Middle frontal gyrus (tissue), 1 donor: ENCODE measurements around the gene WWTR1.

Experiments used
- DNase-seq: peaks from one replicate; pipeline ENCODE4 v3.0.0-alpha.2; 2015; ENCODE audit warnings: low spot score; ENCODE audit errors: extremely low spot score

The WWTR1 gene

DNA sequence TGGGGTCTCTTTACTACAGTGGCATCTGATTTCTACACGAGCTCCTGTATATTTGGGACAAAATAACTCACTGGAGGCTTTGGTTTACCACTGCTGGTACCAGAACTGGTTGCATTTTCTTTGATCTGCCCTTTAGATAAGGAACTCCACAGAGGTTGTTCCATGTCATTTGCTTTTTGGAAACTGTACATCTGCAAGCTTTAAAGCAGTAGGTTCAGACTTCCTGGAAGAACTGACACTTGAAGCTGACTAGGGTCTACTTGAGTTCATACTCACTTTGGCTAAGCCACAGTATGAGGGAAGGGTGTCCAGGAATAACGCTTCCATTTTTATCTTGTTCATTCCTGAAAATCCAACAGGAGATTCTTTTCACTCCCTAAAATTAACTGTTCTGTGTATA is 86.4 kb downstream of the WWTR1 start:
- no peak for DNase-seq

DNA sequence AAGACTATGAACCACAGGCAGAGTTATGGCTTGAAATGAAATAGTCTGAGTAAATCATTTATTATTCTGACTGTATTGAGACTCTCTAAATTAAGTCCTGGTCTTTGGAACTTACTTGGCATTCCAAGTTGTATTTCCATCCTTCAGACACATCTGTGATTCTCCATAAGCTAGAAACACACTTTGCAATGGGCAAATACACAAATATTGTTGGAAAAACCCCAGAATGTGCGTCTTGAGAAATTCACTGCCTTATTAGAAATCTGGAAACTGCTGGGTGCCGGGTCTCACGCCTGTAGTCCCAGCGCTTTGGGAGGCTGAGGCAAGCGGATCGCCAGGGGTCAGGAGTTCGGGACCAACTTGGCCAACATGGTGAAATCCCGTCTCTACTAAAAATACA is 87.8 kb downstream of the WWTR1 start:
- DNase-seq = no peak

DNA sequence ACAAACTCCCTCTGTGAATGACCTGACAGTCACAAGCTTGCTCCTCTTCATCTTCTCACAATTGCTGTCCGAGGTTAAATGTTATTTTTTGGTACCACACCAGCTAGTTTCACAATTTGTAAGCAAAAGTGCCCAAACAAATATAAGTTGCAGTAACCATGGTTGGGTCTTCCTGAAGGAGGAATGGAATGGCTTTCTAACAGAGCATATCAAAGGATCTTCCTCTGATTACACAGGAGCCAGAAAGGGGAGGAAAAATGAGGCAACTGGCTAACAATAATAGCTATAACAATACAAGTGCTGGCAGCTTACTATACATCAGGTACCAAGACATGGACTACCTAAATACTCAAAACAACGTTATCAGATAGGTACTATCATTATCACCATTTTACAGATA is 90.4 kb downstream of the WWTR1 start:
- DNase-seq = no peak

DNA sequence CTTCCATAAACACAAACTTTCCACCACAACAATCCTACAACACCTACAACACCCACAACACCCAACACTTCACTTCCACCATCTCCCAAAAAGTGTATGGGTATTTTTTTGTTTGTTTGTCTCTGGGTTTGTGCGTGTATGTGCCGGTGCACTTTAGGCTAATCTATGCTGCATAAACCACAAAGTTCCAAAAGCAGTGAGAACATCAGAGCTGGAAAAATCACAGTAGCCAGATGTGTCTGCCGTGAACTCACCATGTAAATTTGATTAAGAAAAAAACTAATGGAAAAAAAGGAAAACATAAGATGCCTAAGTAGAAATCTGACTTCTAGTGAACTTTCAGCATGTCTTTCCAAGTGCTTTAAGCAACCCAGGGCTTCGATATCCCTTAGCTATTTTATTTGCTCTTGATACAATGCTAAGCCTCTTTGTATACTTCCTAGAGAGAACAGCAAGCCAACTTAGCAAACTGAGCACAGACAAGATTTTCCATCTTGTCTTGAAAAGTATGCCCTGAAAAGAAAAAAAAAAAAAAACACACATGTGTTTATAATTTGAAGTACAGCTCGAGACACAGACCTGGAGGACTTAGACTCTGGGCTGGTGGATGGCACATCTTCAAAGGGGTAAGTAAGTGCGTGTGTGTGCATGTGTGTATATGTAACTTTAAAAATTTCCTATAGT is 91.4 kb downstream of the WWTR1 start:
- DNase-seq = no peak

DNA sequence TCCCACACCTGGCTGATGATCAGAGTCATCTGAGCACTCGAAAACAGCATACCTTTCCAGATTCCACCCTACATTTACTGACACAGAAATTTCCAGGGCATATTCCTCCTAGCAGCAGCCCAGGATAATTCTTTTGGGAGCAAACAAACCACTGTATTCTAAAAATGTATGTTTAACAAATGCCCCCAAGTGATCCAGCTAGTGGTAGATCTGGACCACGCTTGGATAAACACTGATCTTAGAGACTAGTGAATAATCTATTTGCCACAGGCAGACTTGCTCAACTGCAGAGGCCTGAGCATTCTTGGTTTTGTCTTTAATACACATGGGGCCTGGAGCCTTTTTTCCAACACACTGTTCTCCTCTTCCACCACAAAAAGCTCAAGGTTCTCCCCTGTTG is 93.7 kb downstream of the WWTR1 start:
- DNase-seq = no peak

DNA sequence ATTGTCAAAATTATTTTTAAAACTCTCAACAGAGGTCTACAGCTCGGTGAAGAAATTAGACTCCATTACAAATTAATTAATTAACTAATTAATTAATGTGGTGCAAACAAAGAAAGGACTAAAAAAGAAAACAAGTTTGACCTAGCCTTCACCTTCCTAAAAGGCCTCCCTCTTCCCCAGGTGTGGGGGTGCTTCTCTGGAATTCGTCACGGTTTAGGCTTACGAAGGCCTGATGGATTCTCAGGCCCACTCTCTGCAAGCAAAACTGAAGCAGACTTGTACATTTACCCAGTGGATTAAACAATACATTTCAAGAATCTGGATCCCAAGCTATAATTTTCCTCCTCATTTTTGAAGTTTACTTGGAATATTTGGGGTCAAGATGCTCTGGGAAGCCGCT is 94.7 kb downstream of the WWTR1 start:
- no peak for DNase-seq

DNA sequence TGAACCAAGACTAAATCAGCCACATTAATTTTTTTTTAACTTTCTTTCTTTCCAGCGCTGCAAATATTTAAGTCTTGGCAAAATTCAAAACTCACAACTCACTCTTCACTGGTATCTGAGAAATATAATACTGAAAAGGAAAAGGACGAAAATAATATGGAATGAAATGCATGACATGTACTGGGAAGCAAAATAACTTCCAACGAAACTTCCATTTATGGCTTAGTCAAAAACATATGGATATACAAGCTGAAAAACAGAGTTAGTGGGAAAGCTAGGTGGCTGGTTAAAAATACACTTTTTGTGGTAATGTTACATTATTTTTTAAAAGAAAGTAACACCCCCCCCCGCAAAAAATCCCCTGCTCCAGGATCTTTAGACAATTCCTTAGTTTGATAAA is 97.2 kb downstream of the WWTR1 start:
- no peak for DNase-seq

DNA sequence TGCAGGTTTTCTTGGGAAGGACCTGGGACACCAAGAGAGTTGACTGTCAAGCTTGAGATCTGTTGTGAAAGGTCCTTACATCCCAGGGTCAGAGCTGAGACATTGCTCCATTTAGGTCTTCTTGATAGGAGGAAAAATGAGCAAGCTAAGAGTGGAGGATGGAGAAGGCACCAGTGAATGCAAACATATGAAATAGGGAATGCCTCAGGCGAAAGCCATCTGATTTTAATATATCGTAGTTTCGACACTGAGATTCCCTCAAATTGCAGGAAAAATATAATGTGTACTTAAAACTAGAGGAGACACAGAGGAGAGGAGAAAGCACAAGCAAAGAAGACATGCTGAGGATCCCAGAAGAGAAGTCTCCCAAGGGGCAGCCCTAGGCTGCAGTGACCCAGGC is 97.8 kb downstream of the WWTR1 start:
- DNase-seq = no peak

DNA sequence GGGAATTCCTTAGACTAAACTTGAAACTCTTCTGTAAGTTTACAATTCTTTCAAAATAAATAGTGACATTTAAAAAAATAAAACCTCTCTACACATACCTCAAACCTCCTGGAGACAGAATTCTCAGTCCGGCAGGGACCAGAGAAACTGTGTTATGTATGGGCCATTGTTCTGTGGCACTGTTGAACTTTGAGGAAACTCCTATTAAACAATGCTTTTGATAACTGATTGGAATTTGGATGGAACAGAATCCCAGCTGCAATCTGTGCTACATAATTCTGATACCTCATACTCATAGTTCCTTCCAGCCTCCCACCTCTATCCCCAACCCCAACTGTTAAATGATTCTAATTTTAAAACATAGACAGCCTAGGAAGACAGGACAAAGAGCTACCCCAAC is 98.3 kb downstream of the WWTR1 start:
- DNase-seq = no peak

DNA sequence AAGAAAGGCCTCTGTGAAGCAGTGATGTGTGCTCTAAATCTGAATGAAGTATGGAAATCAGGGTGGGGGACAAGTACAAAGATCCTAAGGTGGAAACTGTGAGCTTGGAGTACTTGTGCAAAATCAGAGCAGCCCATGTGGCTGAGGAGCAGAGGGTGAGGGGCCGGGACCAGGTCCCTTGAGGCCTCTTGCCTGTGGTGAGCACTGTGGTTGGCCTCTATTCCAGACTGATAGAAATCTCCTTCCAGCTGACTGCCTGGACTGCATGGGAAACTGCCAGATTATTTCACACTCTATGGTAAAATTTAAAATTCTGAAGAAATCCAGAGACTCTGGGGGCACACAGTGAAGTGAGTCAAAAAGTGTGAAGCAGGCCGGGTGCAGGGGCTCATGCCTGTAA is 101.9 kb downstream of the WWTR1 start:
- no peak for DNase-seq

DNA sequence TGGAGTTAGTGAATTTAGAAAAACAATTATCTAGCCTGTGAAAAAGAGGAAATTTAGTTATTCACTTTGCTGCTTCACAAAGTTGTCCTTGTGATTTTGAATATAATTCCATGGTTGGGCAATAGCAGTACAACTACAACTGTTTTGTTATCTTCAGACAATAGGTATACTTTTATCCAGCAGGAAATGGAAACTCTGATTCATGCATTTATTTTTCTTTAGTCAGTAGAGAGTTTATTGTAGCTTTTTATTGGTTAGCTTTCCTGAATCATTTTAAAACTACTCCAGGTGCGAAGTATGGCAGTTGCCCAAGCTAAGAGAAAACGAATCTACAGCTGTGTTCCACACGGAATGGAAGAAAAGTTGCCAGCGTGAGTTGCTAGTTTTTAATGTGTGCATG is 103.0 kb downstream of the WWTR1 start:
- no peak for DNase-seq

DNA sequence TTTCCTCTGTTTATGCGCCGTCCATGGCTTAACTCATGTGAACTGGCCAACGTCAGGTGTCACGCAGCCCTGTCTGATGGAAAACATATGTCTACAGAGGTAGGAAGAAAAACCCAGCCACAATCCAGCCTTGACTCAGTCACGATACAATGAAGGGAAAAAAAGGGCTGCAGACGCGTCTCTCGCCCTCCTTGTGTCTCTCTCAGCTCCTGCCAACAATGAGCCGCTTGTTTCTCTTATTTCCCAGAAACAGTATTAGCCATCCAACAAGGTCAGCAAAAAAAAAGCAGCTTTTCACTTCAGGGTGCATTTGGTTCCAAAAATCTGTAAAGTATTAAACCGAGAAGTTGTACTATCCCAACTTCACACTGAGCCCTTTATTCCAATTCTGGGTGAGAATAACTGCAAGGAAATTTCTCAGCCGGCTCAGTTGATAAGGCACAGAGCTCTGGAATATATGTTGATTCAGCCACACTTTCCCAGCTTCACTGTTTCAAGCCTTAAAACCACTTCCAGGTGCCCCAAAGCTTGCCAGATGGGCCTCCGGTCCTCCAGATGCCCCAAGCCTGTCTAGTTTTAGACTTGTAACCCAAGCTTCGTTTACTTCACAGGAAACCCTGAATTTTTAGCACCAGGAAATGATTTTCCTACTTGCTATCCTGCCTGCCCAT is 103.9 kb downstream of the WWTR1 start:
- no peak for DNase-seq

DNA sequence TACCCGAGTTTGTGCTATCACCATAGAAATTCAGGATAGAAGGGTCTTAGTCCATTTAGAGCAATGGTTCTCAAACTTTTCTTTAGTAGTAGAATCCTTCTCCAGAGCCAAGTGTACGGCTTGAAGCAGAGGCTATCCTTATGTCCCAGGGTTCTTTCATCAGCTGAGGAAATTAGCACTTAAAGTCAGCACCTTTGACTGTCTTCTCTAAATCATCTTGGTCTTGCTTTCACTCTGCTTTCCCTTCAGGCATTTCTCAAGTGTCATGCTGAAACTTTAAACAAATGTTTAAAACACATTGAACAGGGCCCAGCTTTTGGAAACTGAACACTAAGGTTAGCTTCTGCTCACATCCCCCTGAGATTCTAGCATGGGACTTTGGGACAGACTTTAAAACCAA is 105.1 kb downstream of the WWTR1 start:
- DNase-seq = no peak

DNA sequence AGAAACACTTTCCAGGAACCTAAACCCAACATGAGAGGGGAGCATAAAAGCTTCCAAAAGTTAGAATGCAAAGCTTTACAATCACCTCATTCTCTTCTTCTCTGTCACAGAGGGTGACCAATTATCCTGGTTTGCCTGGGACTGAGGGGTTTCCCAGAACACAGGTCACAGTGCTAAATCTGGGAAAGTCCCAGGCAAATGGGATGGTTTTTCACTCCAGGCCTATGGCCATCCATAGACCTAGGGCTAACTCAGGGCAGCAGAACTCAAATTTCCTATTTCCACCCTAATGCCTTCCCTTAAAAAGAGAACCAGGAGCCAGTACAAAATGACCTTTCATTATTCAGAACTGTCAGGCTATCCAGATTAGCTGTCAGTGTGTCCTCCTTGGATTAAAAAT is 106.3 kb downstream of the WWTR1 start:
- no peak for DNase-seq

DNA sequence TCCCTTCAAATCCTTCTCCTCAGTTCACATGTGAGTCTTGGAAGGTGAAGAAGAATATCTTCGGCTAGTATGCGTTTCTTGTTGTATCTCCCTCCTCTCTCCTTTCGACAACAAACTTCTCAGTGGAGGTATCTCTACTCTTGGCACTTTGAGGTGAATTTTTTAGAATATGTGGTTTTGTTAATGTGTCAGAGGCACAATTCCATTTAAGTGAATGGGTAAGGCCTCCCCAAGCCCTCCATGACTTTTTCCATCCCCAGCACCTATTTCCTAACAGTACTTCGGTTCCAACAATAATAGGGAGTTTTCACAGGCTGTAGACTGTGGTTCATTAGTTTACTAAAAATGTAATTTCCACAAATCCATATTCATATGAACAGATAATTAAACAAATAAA is 109.2 kb downstream of the WWTR1 start:
- DNase-seq = no peak

DNA sequence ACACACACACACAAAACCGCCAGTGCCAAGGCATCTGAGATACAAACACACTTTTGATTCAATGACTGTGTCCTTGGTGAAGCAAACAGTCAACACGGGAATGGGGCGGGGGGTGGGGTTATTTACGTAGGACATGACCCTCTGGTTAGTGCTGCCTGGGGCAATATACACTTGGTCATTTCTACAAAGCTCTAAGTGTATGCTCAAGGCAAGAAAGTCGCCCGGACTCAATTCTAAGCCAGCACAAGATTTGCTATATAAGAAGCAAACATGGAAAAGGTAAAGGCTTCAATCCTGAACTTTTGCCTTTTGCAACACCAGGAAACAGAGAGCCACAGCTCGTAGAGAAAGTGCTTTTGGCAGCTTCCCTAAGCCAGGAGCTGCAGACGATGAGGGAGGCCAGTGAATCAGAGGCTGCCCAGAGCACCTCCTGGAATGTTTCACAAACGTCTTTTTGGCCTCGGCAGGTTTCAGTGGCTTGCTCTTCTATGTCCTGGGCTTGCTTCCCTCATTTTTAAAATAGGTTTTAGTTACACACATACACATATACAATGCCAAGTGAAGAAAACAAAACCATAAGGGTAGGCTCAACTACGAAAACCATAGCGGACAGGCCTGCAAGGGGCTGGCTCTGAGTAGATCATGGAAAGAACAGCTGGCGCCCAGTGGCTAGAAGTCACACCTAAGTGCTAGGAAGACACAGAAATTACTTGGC is 109.7 kb downstream of the WWTR1 start:
- no peak for DNase-seq

DNA sequence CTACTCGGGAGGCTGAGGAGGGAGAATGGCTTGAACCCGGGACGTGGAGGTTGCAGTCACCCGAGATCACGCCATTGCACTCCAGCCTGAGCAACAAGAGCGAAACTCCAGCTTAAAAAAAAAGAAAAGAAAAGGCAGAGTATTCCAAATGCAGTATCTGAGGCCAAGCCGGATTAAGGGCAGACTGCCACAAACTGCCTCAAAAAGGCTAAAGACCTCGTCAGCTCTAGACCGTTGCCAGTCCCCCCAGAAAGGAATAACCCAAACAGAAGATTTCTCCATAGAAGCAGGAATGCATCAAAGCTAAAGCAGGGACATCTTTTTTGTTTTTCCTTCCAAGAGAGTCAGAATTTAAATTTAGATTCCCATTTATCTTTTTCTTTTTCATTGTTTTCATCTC is 110.4 kb downstream of the WWTR1 start:
- no peak for DNase-seq

DNA sequence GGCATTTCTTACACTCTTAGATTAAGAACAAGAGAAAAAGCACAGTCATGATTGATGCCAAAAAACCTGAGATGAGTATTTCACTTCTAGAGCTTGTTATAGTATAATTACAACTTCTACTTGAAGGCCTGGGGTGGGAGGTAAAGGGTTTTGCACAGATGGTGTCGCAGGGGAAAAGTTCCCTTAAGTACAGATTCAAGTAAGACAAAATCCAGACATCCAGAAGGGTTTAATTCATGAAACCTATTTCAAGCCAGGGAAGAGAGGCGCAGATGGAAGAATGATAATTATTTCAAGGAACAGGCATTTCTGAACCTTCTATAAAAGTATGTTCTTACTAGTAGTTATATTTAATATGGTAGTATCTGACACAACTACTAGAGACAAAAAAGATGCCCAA is 112.8 kb downstream of the WWTR1 start:
- DNase-seq = no peak

DNA sequence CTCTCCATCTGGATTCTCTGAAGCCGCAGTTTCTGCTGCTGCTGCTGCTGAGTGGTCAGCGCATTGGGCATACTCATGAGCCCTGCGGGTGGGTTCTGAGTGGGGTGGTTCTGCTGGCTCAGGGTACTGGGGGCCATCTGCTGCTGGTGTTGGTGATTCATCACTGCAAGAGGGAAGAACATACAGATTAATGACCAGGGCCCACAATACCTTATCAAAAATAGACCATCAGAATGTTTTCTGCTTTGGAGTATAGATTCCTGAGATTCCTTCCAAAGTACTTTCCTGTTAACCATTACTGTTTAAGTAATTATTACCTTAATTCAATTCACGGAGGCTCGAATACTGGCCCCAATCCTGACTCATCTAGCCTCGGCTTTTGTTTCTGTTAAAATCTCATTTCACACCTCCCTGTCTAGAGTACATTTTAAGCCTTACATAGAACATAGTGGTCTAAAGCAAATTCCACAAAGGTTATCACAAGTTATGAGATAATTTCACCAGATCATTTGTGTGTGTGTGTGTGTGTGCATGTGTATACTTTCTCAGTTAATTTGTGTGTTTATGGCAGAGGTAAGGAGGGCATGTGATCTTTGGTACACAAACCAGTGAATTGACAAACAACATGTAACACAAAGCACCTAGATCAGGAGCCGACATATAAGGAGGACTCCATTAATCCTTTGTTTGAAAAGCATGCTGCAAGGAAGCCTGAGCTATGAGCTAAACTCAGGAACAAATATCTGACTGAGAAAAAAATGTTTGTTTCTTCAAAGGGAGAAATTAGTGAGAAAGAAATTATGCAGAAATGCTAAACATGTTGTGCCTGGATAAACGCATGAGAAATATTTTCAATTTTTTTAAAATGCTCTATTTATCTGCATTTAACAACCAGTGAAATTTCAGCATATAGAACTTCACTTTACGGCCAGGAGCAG is 115.2 kb downstream of the WWTR1 start:
- DNase-seq = no peak

DNA sequence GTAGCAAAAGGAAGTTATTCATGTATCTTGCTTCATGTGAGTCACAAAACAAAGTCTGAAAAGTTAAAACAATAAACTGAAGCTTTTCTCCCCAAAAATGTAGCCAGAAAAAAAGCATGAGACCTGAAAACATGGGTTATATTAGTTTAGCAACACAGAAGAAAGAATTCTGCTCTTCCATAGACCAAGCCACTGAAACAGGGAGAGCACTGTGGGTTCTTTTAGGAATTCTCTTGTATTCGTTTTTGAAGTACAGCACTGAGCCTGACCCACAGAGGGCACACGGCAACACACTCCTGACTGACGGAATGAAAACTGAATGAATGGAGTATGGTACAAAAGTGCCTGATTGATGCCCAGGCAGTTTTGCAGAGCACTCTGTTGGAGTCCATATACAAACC is 116.7 kb downstream of the WWTR1 start:
- no peak for DNase-seq

DNA sequence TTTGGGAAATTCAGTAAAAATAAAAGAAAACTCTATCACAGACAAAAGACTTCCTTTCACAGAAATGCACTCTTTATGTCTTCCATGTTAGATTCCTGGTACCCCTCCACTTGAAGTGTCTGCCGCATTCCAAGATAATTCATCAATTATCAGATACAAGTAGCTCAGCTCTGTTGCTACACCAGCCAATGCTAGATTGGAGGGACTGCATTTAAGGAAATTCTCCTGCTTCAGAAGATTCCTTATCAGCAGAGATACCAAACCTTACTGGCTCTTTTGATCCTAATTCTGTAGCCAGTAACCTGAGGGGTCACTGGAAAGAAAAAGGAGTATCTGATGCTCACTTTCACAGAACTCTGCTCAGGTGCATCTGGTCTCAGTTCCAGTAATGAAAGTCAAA is 119.5 kb downstream of the WWTR1 start:
- DNase-seq = no peak

DNA sequence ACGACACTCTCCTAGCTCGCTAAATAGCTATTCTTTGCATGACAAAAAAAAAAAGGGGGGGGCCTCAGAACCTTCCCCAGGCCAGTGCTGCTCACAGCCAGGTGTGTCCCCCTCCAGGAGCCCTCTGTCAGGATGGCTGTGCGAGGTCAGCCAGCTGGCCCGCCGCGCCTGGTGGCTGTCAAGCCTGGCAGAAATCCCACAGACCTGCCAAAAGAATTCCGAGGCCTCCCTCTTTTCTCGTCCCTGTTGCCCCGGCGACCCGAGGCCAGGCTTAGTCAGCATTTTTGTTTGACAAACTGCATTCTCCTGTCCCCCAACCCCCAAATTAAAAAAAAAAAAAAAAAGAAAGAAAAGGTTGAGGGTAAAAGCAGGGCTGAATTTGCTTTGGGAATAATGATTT is 121.4 kb downstream of the WWTR1 start:
- no peak for DNase-seq
